NCI-H146 (cell line): Measurements from ENCODE around the gene POU6F2.
"Not testable (repeated sequence)": the region's sequence is repeated elsewhere in the genome, so short reads cannot be mapped to it uniquely, and the experiment has no call there.

Experiments used
- DNase-seq: peaks from one replicate; lab custom pipeline; 2025; lab: John Stamatoyannopoulos, UW

Gene POU6F2

GRCh38 chr7:39355664-39356063 lies 378.0 kb downstream of the POU6F2 start:
- no peak for DNase-seq

GRCh38 chr7:39356172-39356925 lies 378.6 kb downstream of the POU6F2 start:
- no peak for DNase-seq

GRCh38 chr7:39357648-39358047 lies 379.9 kb downstream of the POU6F2 start:
- DNase-seq, result peak; percentile 22

- DNase-seq, result no peak
Measured at GRCh38 chr7:39360038-39360437, 382.3 kb downstream of the POU6F2 start.

GRCh38 chr7:39360766-39361165 lies 383.1 kb downstream of the POU6F2 start:
- no peak for DNase-seq

GRCh38 chr7:39365751-39366295 lies 388.1 kb downstream of the POU6F2 start:
- no peak for DNase-seq

- no peak for DNase-seq
Measured at GRCh38 chr7:39367451-39367850, 389.7 kb downstream of the POU6F2 start.

GRCh38 chr7:39367943-39368342 lies 390.2 kb downstream of the POU6F2 start:
- no peak for DNase-seq

GRCh38 chr7:39372383-39372782 lies 394.7 kb downstream of the POU6F2 start:
- no peak for DNase-seq

GRCh38 chr7:39374436-39375040 lies 396.8 kb downstream of the POU6F2 start:
- no peak for DNase-seq

- no peak for DNase-seq
Measured at GRCh38 chr7:39375047-39375873, 397.6 kb downstream of the POU6F2 start.

- DNase-seq, result no peak
Measured at GRCh38 chr7:39375874-39376190, 398.1 kb downstream of the POU6F2 start.

- not testable (repeated sequence) for DNase-seq
Measured at GRCh38 chr7:39376881-39377280, 399.2 kb downstream of the POU6F2 start.

GRCh38 chr7:39379416-39379815 lies 401.7 kb downstream of the POU6F2 start:
- no peak for DNase-seq

- no peak for DNase-seq
Measured at GRCh38 chr7:39383136-39383535, 405.4 kb downstream of the POU6F2 start.

- DNase-seq, result no peak
Measured at GRCh38 chr7:39384386-39384785, 406.7 kb downstream of the POU6F2 start.

GRCh38 chr7:39386718-39387117 lies 409.0 kb downstream of the POU6F2 start:
- no peak for DNase-seq

GRCh38 chr7:39392151-39392550 lies 414.4 kb downstream of the POU6F2 start:
- DNase-seq, result no peak

GRCh38 chr7:39394105-39394680 lies 416.5 kb downstream of the POU6F2 start:
- DNase-seq, result no peak

GRCh38 chr7:39399458-39399857 lies 421.7 kb downstream of the POU6F2 start:
- DNase-seq, result no peak

- no peak for DNase-seq
Measured at GRCh38 chr7:39399986-39400385, 422.3 kb downstream of the POU6F2 start.

GRCh38 chr7:39400836-39401235 lies 423.1 kb downstream of the POU6F2 start:
- no peak for DNase-seq
